GM12878 (cell line): ENCODE measurements around the gene GLOD5.

Experiments
- CEBPZ ChIP-seq: fragments of 150-350 bp; IDR thresholded peaks from 2 replicates; pipeline ENCODE4 v1.6.1; 2016; ENCODE audit warnings: low read depth, low read length
- CTCF ChIP-seq, 3 experiments: IDR thresholded peaks in 2 of 3; conservative IDR thresholded peaks in 1 of 3; 2 replicates each; pipeline ENCODE4 v1.5.1; 2011; ENCODE audit warnings: low read depth in 3 of 3, low read length in 3 of 3, mild to moderate bottlenecking in 3 of 3, control low read depth in 2 of 3, moderate library complexity in 2 of 3, inconsistent platforms in 1 of 3, mixed read lengths in 1 of 3; ENCODE audit not compliant: control insufficient read depth in 2 of 3, insufficient read depth in 1 of 3; ENCODE audit errors: extremely low read depth in 1 of 3
- E2F4 ChIP-seq: IDR thresholded peaks from 2 replicates; pipeline ENCODE4 v1.6.1; 2012; ENCODE audit warnings: low read depth, low read length, improper control_type of control experiment
- EZH2 ChIP-seq: IDR thresholded peaks from 2 replicates; pipeline ENCODE4 v1.6.1; 2012; ENCODE audit warnings: low read depth, mild to moderate bottlenecking, control low read depth, inconsistent platforms, low read length, borderline replicate concordance; ENCODE audit not compliant: control insufficient read depth
- FOS ChIP-seq: IDR thresholded peaks from 3 replicates; pipeline ENCODE4 v1.6.1; 2011; ENCODE audit warnings: borderline replicate concordance; ENCODE audit not compliant: insufficient read length; ENCODE audit errors: extremely low read depth
- FOXK2 ChIP-seq: fragments of 450-650 bp; IDR thresholded peaks from 2 replicates; pipeline ENCODE4 v1.6.1; 2017; ENCODE audit warnings: mild to moderate bottlenecking, moderate library complexity
- HDAC6 ChIP-seq: fragments of 200-600 bp; sonication (generic); IDR thresholded peaks from one replicate; pipeline ENCODE4 v1.8.0; 2017; ENCODE audit warnings: antibody characterized with exemption; ENCODE audit not compliant: unreplicated experiment
- JUND ChIP-seq: IDR thresholded peaks from 2 replicates; pipeline ENCODE4 v1.6.1; 2012; ENCODE audit warnings: low read depth, mild to moderate bottlenecking, low read length, improper control_type of control experiment, moderate library complexity
- MAX ChIP-seq: IDR thresholded peaks from 2 replicates; pipeline ENCODE4 v1.6.1; 2012; ENCODE audit warnings: low read depth, low read length, improper control_type of control experiment
- POLR2A ChIP-seq: IDR thresholded peaks from 2 replicates; pipeline ENCODE4 v1.6.1; 2011; ENCODE audit warnings: low read depth, mild to moderate bottlenecking, low read length
- REST ChIP-seq: IDR thresholded peaks from 2 replicates; pipeline ENCODE4 v1.6.1; 2012; ENCODE audit warnings: mild to moderate bottlenecking, low read depth, low read length
- SMC3 ChIP-seq: IDR thresholded peaks from 2 replicates; pipeline ENCODE4 v1.6.1; 2011; ENCODE audit warnings: low read length, improper control_type of control experiment, borderline replicate concordance
- SUZ12 ChIP-seq: fragments of 200-600 bp; sonication (generic); IDR thresholded peaks from one replicate; pipeline ENCODE4 v1.6.1; 2018; ENCODE audit warnings: antibody characterized with exemption, mild to moderate bottlenecking; ENCODE audit not compliant: unreplicated experiment
- ZNF274 ChIP-seq: IDR thresholded peaks from one replicate; pipeline ENCODE4 v1.8.0; 2011; ENCODE audit not compliant: insufficient read length, insufficient read depth

GRCh38 chrX:48747415-48748016 is 14.0 kb upstream of the GLOD5 start:
- TF ChIP-seq FOXK2 (no peak), CTCF (IDR thresholded peaks at IDR 0.05 in 2 of 3, conservative IDR thresholded peaks at IDR 0.05 in 1 of 3; ENCODE audit: control insufficient read depth in 2 of 3, extremely low read depth in 1 of 3, insufficient read depth in 1 of 3, low read depth in 3 of 3, low read length in 3 of 3) (no peak), ZNF274 (no peak), POLR2A (no peak), EZH2 (no peak), REST (no peak), FOS (no peak), SUZ12 (no peak), HDAC6 (no peak), CEBPZ (no peak), MAX (no peak), E2F4 (no peak), SMC3 (no peak), JUND (no peak)
